AG04449 (cell line): ENCODE data around the gene BCAS3.

Source experiments
- CTCF ChIA-PET: fragments of 350-600 bp; formaldehyde crosslinking; extraction: SDS; loops from one replicate; lab custom pipeline; 2021; ENCODE audit warnings: antibody characterized with exemption; lab: Yijun Ruan, JAX
- POLR2A ChIA-PET: fragments of 400-600, 350-600 bp; formaldehyde crosslinking; extraction: SDS; loops from one replicate; lab custom pipeline; 2020; ENCODE audit warnings: antibody characterized with exemption, inconsistent platforms; lab: Yijun Ruan, JAX
- DNase-seq: peaks from one replicate; pipeline ENCODE4 v3.0.0-alpha.2; 2010; ENCODE audit warnings: low read depth, low spot score
- H3K4me3 ChIP-seq: 2 replicates; pipeline ENCODE4 v1.5.1; 2011; ENCODE audit warnings: low read depth, mild to moderate bottlenecking, control low read depth, low read length
- TF ChIP-seq, protein P1 (sequence below): IDR thresholded peaks from one replicate; pipeline ENCODE4 v1.5.1; 2011; ENCODE audit warnings: mild to moderate bottlenecking, moderate library complexity, low read length, control low read depth, inconsistent platforms; ENCODE audit not compliant: insufficient read depth; ENCODE audit errors: missing control alignments

The BCAS3 gene

DNA sequence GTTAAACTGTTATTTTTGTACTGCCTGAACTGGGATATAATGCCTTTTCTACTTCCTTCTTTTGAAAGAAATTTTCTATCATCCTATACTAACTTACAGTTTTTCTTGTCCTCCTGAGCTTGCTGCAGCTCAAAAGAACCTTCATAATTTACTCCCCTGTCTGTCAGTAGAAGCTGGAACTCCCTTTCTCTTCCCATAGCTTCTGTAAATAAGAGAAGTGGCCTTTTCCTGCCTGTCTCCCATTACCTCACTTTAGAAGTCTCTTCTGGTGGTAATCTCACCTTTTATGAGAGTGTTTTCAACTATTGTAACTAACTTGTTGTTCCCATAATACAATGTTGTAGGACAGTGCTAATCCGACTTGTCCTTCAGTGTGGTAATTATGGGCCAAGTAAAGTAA, 475.2 kb downstream of the BCAS3 start:
- POLR2A ChIA-PET: no interaction called here
- DNase-seq: no peak

GRCh38 chr17:61155590-61156237, 478.1 kb downstream of the BCAS3 start:
- ChIA-PET CTCF (no interaction called here), POLR2A (no interaction called here)
- no peak for DNase-seq
- TF ChIP-seq, protein P1, sequence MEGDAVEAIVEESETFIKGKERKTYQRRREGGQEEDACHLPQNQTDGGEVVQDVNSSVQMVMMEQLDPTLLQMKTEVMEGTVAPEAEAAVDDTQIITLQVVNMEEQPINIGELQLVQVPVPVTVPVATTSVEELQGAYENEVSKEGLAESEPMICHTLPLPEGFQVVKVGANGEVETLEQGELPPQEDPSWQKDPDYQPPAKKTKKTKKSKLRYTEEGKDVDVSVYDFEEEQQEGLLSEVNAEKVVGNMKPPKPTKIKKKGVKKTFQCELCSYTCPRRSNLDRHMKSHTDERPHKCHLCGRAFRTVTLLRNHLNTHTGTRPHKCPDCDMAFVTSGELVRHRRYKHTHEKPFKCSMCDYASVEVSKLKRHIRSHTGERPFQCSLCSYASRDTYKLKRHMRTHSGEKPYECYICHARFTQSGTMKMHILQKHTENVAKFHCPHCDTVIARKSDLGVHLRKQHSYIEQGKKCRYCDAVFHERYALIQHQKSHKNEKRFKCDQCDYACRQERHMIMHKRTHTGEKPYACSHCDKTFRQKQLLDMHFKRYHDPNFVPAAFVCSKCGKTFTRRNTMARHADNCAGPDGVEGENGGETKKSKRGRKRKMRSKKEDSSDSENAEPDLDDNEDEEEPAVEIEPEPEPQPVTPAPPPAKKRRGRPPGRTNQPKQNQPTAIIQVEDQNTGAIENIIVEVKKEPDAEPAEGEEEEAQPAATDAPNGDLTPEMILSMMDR: no peak
- H3K4me3 ChIP-seq: no peak overlapping the region

More for the DNA sequence above, 475.2 kb downstream of the BCAS3 start:
- TF ChIP-seq, protein P1: no peak
- CTCF ChIA-PET: interaction anchor here (0.8 to 2.4 kb wide), 2 partner anchors 8 to 155 kb away, joined by 3 to 5 read pairs; no protein-coding TSS in a partner anchor
- no peak overlapping the region for H3K4me3 ChIP-seq

DNA sequence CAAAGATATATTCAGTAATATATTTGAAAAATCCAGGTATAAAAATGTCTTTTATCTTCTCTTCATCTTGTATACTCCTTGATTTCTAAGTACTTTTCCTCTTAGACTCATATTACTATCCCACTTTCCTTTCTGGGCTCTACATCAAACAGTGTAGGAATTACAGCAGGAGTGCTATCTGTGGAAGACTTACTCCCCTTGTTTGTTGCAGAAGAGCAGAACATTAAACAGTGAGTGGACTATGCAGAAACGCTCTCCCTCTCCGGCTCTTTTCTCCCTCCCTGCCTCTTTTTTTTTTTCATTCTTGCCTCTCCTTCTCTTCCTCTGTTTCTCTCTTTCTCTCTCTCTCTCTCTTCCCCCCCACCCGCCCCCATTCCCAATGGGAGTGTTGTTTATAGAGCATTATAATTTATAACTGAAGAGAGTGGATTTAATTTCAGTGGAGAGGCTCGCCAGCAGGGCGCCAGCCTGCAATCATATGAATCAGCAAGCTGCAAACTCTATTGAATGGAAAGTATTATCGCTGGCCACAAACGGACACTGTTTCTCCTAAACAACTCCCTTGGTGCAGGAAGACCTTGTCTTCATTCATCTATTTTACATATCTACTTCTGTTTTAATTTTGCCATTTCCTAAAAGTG, 479.7 kb downstream of the BCAS3 start:
- ChIA-PET POLR2A (no interaction called here), CTCF (interaction anchor here (1.9 kb wide), 1 partner anchor 256 kb away, joined by 5 read pairs; no protein-coding TSS in a partner anchor)
- TF ChIP-seq, protein P1: no peak
- DNase-seq: no peak
- H3K4me3 ChIP-seq: no peak overlapping the region; the same call in 1 of the 2 replicates

DNA sequence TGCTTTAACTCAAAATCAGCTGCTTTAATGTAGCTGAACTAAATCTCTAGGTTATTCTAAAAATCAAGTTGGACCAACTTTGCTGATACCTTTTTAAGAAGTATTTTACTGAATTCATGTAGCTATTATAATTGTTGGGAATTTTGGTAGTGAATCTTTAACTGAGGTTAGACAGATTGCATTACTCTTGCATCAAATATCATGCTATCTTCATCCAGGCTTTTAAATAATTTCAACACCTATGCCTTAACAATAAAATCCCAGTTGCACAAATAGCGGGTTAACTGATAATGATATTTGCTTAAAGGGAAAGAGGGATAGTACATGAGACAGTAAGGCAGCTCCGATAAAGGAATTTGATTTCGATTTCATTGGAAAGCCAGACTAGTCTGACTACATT, 480.7 kb downstream of the BCAS3 start:
- H3K4me3 ChIP-seq: no peak overlapping the region
- TF ChIP-seq, protein P1: no peak
- ChIA-PET CTCF (interaction anchor here (1.6 to 1.9 kb wide), 2 partner anchors 8 to 255 kb away, joined by 5 to 6 read pairs; no protein-coding TSS in a partner anchor), POLR2A (no interaction called here)
- DNase-seq: no peak

DNA sequence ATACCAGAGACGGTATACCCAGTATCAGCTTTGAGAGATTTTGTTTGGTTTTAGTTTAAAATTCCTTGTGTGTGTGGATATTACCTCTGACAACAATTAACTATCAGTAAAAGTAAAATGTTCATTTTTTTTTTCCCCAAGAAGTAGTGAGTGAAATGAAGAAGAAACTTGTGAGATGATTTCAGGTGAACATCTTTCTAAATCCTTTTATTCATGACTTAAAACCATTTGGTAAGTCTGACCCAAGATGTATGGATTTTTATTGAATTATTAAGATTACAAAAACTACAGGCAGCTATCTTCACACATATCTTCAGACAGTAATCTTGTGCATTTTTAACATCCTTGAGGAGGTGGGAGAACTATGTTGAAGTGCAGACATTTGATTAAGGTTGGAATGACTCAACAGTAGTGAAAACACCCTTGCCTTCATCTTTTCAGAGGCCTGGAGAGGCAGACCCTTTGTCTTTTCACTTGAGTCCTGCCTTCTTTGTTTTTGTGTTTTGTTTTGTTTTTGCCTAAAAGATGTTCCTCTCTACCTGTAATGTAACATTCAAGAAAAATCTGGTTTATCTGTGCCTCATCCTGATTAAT, 481.7 kb downstream of the BCAS3 start:
- TF ChIP-seq, protein P1: no peak
- H3K4me3 ChIP-seq: no peak overlapping the region
- DNase-seq: no peak
- POLR2A ChIA-PET: no interaction called here
- CTCF ChIA-PET: interaction anchor here (1.6 to 1.9 kb wide), 2 partner anchors 9 to 254 kb away, joined by 5 to 6 read pairs; no protein-coding TSS in a partner anchor

- no peak overlapping the region for H3K4me3 ChIP-seq
- CTCF ChIA-PET: no interaction called here
- POLR2A ChIA-PET: no interaction called here
- DNase-seq: no peak
- TF ChIP-seq, protein P1: no peak
These were observed 482.6 kb downstream of the BCAS3 start for GRCh38 chr17:61160204-61160603.
